ENCODE results near the gene GRPEL1.

The GRPEL1 gene

GRCh38 chr4:7054106-7054880 is 13.6 kb downstream of the GRPEL1 start:
- Histone ChIP-seq H3K4me3 (ENCODE audit: low read depth in 1 of 2, low read length in 1 of 2) (peak overlapping the region in 1 of 2 experiments; percentile 58), H3K36me3 (peaks cover 44% of the 10 kb centered on the region), H3K27ac (peak overlapping the region; percentile 93), H3K4me1 (ENCODE audit: control insufficient read depth in 1 of 2, insufficient read depth in 1 of 2, low read depth in 1 of 2, low read length in 1 of 2) (peaks cover 53 to 56% of the 10 kb centered on the region in 2 experiments), H3K9me3 (no peaks in the 10 kb centered on the region), H3K27me3 (no peaks in the 10 kb centered on the region)
- TF ChIP-seq, protein P1, sequence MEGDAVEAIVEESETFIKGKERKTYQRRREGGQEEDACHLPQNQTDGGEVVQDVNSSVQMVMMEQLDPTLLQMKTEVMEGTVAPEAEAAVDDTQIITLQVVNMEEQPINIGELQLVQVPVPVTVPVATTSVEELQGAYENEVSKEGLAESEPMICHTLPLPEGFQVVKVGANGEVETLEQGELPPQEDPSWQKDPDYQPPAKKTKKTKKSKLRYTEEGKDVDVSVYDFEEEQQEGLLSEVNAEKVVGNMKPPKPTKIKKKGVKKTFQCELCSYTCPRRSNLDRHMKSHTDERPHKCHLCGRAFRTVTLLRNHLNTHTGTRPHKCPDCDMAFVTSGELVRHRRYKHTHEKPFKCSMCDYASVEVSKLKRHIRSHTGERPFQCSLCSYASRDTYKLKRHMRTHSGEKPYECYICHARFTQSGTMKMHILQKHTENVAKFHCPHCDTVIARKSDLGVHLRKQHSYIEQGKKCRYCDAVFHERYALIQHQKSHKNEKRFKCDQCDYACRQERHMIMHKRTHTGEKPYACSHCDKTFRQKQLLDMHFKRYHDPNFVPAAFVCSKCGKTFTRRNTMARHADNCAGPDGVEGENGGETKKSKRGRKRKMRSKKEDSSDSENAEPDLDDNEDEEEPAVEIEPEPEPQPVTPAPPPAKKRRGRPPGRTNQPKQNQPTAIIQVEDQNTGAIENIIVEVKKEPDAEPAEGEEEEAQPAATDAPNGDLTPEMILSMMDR (IDR thresholded peaks at IDR 0.05) = no peak

DNA sequence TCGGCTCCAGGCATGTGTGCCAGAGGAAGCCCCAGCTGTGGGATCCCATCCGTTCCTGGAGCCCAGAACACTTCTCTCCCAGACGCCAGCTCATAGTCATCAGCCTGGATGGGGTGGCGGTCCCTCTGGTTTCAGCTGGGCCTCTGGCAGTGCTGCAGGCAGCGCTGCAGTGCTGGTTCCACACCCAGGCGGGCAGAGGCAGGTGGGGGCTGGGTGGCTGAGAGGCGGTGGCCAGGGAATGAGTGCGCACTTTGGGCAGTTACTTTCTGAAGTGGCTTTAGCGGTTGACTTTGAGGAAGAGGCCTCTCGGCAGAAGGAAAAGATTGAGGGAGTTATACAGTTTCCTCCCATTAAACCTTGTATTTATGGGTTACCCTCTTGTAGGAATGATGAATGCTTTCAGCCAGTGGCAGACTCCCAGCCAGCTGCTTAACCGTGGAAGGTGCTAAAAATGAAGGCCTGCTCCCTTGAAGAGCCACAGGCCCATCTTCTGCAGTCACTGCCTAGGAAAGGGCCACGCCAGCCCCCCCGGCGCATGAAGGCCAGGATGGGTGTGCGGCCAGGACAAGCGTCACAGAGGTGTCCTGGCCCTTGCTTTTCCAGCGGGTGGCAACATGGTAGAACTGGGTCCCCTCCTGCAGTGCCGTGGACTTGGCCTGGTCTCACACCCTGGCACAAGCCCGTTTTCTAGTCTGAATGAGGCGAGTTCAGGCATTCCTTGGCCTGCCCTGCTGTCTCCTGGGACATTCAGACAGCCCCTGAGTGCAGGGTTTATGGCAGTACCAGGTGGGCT is 14.7 kb downstream of the GRPEL1 start:
- peak overlapping the region; percentile 44 to 58 for H3K4me3 ChIP-seq (ENCODE audit: low read depth in 1 of 2, low read length in 1 of 2)
- no peaks in the 10 kb centered on the region for H3K27me3 ChIP-seq
- TF ChIP-seq, protein P1 (IDR thresholded peaks at IDR 0.05) = peak; percentile 19
- peaks cover 49% of the 10 kb centered on the region for H3K36me3 ChIP-seq
- no peaks in the 10 kb centered on the region for H3K9me3 ChIP-seq
- H3K4me1 ChIP-seq (ENCODE audit: control insufficient read depth in 1 of 2, insufficient read depth in 1 of 2, low read depth in 1 of 2, low read length in 1 of 2) = peaks cover 41 to 45% of the 10 kb centered on the region in 2 experiments
- H3K27ac ChIP-seq = peak overlapping the region; percentile 93

- Histone ChIP-seq H3K9me3 (no peaks in the 10 kb centered on the region), H3K27me3 (no peaks in the 10 kb centered on the region), H3K4me3 (ENCODE audit: low read depth in 1 of 2, low read length in 1 of 2) (peak overlapping the region; percentile 44 to 58), H3K36me3 (peaks cover 56% of the 10 kb centered on the region), H3K4me1 (ENCODE audit: control insufficient read depth in 1 of 2, insufficient read depth in 1 of 2, low read depth in 1 of 2, low read length in 1 of 2) (peaks cover 36 to 47% of the 10 kb centered on the region in 2 experiments), H3K27ac (peak overlapping the region; percentile 93)
- TF ChIP-seq, protein P1 (IDR thresholded peaks at IDR 0.05) = no peak
These were observed 15.6 kb downstream of the GRPEL1 start for GRCh38 chr4:7052313-7052712.

DNA sequence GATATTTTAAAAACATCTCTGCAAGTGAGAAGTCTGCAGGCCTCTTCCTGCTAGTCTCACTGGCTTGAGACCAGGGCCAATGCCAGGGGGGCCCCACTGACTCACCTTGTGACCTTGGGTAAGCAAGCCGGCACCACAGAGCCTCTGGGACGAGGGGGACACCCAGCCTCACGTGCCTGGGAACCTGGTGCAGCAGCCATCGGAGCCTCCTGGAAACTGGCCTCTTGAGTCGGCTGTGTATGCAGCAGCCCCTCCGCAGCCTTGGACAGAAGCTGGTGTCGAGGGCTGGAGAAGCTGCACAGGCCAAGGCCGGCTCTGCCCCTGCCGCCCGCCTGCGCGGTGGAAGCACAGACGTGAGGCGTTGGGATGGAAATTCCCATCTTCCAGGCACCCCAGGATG is 16.0 kb downstream of the GRPEL1 start:
- Histone ChIP-seq H3K27ac (peak overlapping the region; percentile 93), H3K4me3 (ENCODE audit: low read depth in 1 of 2, low read length in 1 of 2) (no peak overlapping the region), H3K27me3 (no peaks in the 10 kb centered on the region), H3K36me3 (peaks cover 53% of the 10 kb centered on the region), H3K9me3 (no peaks in the 10 kb centered on the region), H3K4me1 (ENCODE audit: control insufficient read depth in 1 of 2, insufficient read depth in 1 of 2, low read depth in 1 of 2, low read length in 1 of 2) (peaks cover 36 to 49% of the 10 kb centered on the region in 2 experiments)
- TF ChIP-seq, protein P1 (IDR thresholded peaks at IDR 0.05) = no peak

GRCh38 chr4:7051144-7051495 is 16.7 kb downstream of the GRPEL1 start:
- Histone ChIP-seq H3K4me3 (ENCODE audit: low read depth in 1 of 2, low read length in 1 of 2) (no peak overlapping the region), H3K27ac (no peak overlapping the region), H3K27me3 (no peaks in the 10 kb centered on the region), H3K4me1 (ENCODE audit: control insufficient read depth in 1 of 2, insufficient read depth in 1 of 2, low read depth in 1 of 2, low read length in 1 of 2) (peaks cover 43 to 57% of the 10 kb centered on the region in 2 experiments), H3K9me3 (no peaks in the 10 kb centered on the region), H3K36me3 (peaks cover 46% of the 10 kb centered on the region)
- TF ChIP-seq, protein P1 (IDR thresholded peaks at IDR 0.05) = no peak

Measured in neutrophil (primary cell).